Loucy (cell line): ENCODE data around the gene APOL2.

Experiments used
- EZH2phosphoT487 ChIP-seq: fragments of 200-600 bp; IDR thresholded peaks from 2 replicates; pipeline ENCODE4 v1.6.1; 2018; ENCODE audit warnings: antibody characterized with exemption, mild to moderate bottlenecking, moderate library complexity, borderline replicate concordance
- TF ChIP-seq, protein P1 (sequence below): fragments of 200-600 bp; sonication (generic); conservative IDR thresholded peaks from 2 replicates; pipeline ENCODE4 v1.5.1; 2014; ENCODE audit warnings: mild to moderate bottlenecking, antibody characterized with exemption, low read length

DNA sequence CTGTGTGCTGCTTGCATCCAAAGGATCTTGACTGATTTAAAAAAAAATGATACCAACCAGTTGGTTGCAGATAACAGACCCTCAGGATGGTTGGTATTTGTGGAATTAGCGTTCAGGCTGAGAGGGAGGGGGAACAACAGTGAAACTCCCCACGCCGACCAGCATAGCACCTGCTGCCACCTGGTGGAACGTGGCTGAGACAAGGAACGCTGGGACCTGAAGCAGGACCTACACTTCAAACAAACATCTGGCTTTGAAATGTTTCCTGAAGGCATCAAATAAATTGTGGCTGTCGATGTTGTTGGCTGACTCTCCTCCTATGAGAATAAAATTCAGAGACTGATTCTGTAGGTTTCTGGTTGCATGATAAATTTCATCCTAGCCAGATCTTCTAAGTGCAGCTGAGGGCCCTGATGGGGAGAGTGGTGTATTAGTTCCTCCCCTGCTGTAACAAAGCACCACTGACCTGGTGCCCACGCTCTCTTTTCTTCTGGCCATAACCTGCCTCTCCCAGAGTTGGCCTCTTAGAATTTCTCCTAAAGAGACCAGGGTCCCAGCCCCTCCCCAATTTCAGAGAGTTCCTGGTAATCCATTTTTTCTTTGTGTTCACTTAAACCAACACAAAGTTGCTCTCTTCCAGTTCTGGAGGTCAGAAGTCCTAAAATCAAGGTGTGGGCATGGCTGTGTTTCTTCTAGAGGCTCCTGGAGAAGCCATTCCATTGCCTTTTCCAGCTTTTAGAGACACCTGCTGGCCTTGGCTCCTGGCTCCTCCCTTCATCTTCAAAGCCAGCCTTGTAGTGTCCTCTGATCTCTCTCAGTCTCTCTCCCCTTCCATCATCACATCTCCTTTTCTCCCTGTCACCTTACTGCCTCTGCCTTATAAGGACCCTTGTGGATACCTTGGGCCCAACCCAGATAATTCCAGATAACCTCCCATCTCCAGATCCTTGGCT lies 17.3 kb downstream of the APOL2 start:
- TF ChIP-seq, protein P1, sequence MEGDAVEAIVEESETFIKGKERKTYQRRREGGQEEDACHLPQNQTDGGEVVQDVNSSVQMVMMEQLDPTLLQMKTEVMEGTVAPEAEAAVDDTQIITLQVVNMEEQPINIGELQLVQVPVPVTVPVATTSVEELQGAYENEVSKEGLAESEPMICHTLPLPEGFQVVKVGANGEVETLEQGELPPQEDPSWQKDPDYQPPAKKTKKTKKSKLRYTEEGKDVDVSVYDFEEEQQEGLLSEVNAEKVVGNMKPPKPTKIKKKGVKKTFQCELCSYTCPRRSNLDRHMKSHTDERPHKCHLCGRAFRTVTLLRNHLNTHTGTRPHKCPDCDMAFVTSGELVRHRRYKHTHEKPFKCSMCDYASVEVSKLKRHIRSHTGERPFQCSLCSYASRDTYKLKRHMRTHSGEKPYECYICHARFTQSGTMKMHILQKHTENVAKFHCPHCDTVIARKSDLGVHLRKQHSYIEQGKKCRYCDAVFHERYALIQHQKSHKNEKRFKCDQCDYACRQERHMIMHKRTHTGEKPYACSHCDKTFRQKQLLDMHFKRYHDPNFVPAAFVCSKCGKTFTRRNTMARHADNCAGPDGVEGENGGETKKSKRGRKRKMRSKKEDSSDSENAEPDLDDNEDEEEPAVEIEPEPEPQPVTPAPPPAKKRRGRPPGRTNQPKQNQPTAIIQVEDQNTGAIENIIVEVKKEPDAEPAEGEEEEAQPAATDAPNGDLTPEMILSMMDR, result peak; percentile 88
- TF ChIP-seq EZH2phosphoT487, result no peak
